HG03064 (cell line): ENCODE measurements around the gene RPIA.

Experiments
- ATAC-seq: cut with Tn5 transposase; IDR thresholded peaks from one replicate; pipeline ENCODE4 v1.9.1; 2021; ENCODE audit warnings: low read depth; ENCODE audit not compliant: unreplicated experiment

Gene RPIA

DNA sequence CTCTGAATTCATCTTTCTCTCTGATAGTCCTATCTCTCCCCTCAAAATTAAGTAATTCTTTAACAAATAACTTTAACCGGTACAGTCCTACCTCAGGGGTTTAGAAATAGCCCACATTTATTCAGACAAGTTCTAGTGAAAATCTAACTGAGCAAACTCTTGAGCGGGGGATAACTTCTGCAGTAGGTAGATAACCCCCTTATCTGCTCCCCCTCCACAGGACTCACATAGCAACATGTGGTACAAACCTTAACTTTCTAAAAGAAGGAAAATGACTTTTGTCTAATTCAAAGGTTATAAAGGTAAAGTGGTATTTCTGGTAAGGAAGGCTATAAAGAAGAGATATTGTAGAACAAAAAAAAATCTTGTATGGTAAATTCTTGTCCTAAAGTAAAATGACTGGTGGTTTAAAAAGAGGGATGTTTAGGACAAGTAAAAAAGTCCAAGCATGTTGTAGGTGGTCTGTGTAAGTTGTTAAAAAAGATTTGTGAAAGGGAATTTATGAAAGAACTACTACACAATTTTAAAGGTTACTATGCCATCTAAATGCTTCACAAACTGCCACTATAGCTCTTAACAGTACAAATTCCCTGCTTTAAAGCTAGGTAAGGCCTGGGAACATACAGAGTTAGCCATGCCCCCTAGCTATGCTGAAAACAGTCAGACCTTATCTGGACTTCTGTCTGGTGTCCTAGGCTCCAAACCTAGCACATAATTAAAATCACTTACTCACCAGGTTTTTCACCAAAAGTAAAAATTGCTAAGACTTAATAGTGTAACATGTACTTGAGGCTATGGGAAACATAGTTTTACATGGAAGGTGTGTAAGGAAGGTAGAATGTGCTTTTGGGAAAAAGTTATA, 8.1 kb upstream of the RPIA start:
- ATAC-seq = no peak

DNA sequence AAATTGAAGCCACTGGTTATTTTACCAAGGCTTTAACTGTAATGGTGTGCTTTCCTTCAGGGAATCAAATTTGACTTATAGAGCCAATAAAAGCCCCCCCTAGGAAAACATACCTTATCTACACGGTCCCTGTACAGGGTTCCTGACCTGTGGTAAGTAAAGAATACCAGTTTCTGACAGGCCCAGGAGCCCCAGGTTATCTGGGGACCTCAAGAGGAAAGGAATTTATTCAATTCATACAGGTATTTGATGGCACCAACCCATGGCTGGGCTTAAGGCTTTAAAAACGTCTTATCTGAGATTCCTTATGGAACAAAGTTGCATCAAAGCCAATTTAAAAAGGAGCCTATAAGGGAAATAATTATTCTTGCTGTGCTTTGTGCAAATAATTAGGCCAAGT, 7.0 kb upstream of the RPIA start:
- no peak for ATAC-seq

DNA sequence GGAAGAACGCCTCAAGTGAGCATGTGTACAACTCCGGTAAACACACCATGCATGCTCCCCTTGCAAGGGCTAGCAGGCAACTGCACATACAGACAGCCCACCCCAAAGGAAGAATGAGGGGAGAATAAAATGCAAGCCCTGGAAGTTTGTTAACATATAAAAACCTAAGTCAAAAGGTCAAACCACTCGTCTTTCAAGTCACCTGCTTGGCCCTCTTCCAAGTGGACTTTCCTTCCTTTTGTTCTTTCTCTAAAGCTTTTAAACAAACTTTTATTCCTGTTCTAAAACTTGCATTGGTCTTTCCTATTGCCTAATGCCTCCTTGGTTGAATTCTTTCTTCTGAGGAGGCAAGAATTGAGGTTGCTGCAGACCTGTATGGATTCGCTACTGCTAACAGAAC, 5.2 kb upstream of the RPIA start:
- ATAC-seq = no peak

DNA sequence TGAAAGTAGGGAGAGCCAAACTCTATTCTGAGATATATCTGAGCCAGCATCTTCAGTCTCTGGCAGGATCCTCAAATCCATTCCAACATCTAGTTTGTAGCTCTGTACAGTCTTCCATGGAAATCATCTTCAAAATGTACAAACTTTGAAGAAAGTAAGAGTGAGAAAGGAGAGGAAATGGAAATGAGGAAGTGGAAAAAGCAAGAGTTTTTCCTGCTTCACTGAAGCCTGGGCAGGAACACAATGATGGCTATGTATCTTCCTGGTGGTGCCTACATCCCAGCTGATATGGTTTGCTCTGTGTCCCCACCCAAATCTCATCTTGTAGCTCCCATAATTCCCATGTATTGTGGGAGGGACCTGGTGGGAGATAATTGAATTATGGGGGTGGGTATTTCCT, 4.1 kb upstream of the RPIA start:
- no peak for ATAC-seq

DNA sequence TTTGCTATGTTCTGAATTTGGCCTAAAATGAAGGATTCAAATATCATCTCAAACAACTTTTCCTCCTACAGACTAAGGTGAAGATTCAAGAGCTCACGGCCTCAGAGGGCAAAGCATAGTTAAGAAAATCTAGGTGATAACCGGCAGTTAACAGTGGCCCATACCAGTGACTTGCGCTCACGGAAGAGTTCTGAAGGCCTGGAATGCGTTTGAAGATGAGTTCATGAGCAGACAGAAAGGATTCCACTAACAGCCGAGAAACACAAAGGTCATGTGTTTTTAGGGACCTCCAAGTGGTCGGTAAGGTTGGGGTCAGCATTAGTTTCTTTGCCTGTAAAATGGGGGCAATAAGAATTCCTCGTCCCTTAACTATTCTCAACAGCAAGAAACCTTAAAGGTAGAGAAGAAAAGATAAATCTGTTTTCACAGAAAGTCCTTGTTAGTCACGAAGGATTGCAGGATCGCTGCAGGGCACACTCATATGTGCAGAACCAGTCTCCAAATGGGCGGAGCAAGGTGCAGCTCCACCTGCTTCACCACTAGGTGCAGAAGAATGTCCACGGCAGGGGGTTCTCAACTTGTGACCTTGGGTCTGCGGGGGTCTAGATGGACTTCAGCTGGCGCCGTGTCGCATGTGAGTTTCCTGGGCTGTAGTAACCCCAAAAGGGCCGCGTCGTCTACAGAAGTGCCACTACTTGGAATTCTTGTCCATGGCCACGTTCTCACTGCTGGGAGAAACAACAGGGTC, 708 bp upstream of the RPIA start:
- peak; percentile 8 for ATAC-seq

DNA sequence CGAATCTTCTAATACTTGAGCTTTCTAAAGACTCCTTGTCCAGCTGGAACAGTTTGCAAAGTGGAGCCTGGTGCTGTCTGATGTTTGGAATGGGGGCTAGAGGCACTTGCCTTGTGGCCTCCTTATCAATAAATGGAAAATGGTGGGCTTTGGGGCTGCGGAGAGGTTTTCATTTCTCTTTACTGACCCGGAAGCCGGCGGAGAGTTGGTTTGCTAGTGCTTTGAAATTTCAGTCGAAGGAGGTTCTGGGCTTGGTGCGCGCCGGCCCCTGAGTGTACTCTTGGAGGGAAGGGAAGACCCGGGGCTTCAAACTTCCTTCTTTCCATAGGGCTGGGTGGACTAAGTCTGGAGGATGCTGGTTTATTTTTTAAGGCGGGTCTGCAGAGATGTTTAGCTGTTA, 714 bp downstream of the RPIA start:
- ATAC-seq = peak; percentile 3

DNA sequence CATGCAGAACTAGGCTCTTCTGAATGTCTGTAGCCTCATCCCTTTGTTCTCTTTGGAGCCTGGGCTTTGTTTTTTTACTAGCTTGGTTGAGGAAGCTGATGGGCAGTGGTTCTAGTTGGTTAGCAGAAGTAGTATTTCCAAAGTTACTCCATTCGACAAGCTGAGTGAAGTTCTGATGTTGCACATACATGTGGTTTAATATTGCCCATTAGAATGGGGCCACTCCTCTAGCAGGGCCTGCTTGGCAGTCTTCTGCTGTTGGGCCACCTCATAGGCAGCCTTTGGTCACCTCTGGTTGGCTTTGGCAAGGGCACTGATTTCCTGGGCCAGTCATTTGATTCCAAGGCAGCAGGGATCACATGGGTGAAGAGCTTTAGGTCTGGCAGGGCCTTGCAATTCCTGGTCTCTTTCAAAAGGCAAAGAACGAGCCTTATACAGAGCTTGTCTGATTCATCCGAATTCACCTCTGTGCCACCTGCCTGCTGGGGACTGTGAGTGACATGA, 2.5 kb downstream of the RPIA start:
- ATAC-seq = no peak

DNA sequence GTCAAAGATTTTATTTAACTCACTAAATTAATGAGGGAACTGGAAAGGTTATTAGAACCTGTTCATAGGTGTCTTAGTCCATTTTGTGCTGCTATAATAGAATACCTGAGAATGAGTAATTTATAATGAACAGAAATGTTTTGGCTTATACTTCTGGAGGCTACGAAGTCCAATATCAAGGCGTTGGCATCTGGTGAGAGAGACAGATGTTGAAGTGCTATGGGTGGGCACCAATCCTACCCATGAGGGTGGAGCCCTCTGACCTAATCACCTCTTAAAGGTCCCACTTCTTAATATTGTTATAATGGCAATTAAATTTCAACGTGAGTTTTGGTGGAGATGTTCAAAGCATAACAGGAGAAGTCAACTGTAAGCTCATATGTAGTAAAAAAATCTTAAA, 5.1 kb downstream of the RPIA start:
- no peak for ATAC-seq

DNA sequence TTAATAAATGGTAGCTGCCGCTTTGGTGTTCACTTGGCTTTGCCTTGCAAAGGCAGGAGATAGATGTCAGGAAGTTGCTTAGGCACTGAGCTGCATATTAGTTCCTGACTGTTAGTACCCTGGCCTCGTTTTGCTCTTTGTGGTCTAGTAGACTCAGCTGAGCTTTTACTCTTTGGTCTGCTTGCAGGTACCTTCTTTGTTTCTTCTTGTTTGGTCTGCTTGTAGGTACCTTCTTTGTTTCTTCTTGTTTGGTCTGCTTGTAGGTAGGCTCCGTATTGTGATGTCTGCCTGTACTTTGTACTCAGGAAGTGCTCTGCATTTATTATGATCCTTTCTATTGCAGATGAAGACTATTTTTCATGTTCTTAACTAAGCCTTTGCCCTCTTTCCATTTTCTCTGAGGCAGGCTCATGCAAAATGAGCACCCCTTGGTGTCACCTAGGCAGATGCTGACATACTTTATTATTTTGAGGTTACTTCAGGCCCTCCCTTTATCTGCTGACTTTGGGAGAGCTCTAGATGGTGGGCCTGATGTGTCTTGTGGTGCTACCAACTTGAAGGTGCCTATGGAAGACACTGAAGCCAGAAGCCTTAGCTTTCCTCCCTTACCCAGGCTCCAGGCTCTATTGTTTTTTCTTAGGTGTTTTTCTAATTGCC, 6.0 kb downstream of the RPIA start:
- ATAC-seq = no peak

DNA sequence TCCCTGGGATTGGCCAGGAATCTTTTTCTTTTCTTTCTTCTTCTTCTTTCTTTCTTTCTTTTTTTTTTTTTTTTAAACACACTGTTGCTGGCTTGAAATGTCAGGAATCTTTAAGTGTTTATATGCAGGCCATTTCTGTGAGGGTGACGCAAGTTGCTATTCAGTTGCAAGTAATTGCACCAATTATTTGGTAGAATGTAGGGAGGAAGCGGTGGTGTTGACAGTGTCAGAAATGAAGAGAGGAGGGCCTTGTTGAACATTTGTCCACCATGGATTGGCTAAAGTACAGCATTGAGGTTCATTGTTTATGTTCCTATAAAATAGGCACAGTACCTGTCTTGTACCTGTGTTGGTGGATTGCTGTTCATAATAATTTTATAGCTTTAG, 6.5 kb downstream of the RPIA start:
- no peak for ATAC-seq

DNA sequence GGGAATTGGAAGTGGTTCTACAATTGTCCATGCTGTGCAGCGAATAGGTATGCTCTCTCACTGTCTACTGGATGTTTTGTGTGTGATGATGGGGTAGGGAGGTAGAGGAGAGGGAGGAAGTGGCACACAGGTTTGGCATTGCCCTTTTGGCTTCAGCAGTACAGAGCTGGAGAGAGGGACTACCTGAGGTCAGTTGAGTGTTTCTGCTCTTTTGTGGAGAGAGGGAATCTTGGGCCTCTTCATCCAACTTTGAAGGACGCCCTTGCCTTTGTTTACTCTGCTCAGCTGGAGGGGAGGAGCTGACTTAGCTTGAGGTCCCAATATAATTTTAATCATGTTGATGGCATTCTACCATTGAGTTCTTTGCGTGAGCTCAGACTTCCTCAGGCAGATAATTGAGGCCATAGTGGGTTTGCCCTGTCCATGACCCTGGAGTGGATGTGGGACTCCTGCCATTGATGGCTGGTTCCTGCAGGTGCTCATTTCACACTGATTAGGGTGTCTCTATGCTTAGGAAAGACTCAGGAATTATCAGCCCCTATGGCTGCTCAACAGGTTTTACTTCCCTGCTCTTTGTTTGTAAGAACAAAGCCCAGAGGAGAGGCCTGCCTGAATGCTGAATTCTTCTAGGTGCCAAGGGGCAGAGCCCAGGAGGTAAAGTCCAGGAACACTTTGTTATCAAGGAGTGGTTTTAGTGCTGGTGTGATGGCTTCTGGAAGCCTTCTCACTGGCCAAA, 7.2 kb downstream of the RPIA start:
- ATAC-seq = no peak

DNA sequence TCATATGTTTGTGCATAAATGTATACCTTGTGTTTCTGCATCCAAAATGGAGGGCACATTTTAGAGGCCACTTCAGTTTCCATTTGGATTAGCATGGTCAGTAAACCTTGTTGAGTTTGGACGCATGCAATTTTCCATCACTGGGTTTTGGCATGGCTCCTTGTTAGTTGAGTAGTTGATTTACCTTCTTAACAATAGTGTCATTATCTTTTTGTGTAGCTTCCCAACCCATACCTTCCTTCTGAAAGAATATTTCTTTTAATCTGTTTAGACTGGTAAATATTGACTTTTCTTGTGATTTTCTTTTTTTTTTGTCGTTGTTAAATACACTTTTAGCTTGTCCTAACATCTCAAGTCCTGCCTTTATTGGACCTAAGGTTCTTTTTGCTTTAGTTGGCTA, 15.5 kb downstream of the RPIA start:
- ATAC-seq = no peak

DNA sequence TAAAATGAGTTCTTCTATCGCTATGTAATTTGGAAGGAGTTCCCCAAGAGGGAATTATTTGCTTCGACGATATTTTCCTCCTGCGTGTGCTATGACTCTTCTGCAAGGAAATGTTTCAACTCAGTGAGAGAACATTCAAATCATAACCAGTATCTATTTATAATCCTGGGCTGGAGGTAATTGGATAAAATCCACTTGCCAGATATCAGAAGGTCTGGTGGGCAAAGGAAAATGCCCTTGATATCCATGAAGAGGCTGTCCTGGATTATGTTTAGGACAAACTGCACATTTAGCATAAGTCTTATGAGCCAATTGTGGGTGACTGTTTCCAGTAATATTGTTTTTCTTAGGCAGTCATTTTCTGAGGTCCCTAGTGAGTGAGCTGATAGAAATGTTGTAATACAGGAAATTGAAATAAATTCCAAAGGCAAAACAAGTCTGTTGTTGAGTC, 17.7 kb downstream of the RPIA start:
- no peak for ATAC-seq

DNA sequence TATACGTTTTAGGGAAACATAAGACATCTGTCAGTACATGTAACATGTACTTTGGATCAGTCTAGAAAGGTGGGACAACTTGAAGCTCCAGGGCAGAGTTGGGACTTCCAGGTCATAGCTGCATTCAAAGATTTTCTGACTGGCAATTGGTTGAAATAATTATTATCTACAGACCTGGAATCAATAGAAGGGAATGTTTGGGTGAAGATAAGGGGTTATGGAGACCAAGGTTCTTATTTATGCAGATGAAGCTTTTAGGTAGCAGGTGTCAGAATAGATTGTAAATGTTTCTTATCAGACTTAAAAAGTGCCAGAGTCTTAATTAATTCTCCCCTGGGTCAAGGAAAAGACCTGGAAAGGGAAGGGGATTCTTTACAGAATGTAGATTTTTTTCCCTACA, 19.8 kb downstream of the RPIA start:
- ATAC-seq = no peak

DNA sequence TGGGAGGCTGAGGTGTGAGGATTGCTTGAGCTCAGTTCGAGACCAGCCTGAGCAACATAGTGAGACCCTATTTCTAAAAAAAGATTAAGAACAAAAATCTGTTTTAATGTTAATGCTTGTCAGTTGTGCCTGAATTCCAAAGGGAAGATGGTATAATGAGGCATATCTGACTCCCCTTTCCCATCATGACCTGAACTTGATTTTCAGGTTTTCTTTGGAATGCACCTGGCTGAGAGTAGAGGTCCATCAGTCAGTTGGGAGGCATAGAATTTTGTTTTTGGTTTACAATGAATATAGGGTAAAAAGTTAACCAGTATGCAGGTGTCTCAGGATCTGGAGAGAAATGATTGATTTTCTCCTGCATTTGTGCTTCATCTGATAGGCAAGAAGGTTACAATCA, 20.4 kb downstream of the RPIA start:
- no peak for ATAC-seq

DNA sequence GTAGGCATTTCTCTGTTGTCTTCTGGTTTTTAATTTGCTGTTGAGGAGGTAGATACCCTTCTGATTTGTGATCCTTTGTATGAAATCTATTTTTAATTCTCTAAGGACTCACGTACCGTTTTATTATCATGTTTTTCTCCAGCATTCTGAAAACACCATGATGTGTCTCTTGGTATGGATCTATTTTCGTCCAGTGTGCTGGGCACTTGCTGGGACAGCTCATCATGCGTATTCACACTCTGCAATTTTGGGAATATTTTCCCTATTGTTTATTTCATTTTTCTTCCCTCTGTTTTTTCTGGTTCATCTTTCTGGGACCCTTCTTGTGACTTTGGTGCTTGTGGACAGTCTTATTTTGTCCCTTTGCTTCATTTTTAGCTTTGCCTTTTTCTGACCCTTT, 21.9 kb downstream of the RPIA start:
- ATAC-seq = no peak

DNA sequence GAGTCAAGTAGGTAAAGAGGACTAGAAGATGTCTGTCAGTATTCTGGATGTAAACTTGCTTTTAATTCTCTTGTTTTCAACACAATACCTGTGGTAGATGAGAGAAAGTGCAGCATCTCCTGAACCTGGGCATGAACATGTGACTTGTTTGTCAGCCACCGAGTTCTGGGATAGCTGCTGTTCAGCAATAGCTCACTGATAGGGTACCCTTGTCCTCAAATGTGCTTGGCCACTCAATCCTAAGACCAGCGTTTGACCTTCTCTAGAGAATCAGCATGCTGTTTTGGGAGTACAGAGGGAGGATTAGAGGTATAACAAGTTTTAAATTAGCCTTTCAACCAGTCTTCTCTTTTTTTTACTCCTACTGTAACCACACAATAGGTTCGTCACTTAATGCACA, 23.2 kb downstream of the RPIA start:
- no peak for ATAC-seq

DNA sequence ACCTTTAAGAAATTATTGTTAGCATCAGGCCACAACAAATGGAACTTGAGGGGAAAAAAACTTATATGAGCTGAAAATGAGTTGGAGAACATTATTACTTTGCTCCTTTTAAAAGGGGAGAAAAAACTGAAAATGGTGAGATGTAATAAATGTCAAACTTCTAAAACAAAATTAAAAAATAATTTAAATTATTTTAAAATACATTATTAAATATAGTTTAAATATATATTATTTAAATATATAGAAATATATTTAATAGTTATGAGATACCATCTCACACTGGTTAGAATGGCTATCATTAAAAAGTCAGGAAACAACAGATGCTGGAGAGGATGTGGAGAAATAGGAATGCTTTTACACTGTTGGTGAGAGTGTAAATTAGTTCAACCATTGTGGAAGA, 28.9 kb downstream of the RPIA start:
- no peak for ATAC-seq

DNA sequence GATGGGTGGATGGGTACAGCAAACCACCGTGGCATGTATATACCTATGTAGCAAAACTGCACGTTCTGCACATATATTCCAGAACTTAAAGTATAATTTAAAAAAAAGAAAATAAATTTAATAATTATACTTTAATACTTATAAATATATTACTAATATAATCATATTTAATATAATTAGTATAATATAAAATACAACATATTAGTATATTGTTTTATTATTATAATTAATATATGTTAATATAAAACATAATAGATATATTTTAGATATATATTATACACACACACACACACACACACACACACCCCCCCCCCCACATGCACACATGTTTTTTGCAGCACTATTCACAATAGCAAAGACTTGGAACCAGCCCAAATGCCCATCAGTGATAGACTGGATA, 29.8 kb downstream of the RPIA start:
- ATAC-seq = no peak

DNA sequence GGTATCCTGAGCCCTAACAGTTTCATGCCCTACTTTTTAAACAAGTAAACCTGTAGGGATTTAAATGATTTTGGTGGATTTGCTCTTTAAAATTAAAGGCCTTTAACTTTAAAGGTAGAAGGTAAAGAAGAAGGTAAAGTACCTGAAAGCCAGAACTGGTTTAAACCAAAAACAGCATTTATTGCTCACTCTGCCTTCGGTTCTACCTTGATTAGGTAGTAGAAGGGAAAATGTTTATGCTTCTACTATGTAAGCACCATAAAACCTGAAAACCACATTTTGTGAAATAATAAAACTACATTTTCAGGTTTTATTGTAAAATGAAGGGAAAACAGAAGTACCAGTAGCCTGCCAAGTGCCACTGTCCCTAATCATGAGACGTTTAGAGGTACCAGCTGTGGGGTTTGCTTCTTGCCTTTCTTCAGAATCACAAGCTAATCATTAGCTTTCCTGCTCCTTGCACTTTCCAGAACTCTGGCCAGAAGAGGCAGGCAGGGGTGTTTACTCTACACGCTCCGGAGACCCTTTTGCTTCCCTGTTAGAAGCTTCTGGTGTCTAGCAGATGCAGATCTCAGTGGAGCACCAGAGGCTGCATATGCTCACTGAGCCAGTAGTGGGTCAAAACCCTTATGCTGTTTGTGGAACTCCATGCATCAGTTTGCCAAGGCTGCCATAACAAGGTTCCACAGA, 33.3 kb downstream of the RPIA start:
- no peak for ATAC-seq
